Osteoblast (primary cell): ENCODE measurements around the gene FLT1. TPM values are rescaled to one million over a fixed set of nuclear protein-coding genes. Genes with fewer than 3 reads are reported as not detected.

Experiments
- DNase-seq: peaks from one replicate; pipeline ENCODE4 v3.0.0; 2011; ENCODE audit warnings: low spot score, mixed read lengths; ENCODE audit not compliant: insufficient read length; ENCODE audit errors: missing footprints
- H2AFZ ChIP-seq: 2 replicates; pipeline ENCODE4 v1.6.0; 2011; ENCODE audit warnings: mild to moderate bottlenecking, low read length
- H3K27ac ChIP-seq: 2 replicates; pipeline ENCODE4 v1.5.1; 2011; ENCODE audit warnings: mild to moderate bottlenecking, low read depth, low read length, moderate library complexity
- H3K27me3 ChIP-seq: 2 replicates; pipeline ENCODE4 v1.6.0; 2012; ENCODE audit warnings: mild to moderate bottlenecking, control low read depth, inconsistent platforms, low read length, moderate library complexity; ENCODE audit not compliant: insufficient read depth
- H3K36me3 ChIP-seq: 2 replicates; pipeline ENCODE4 v1.5.1; 2011; ENCODE audit warnings: mild to moderate bottlenecking, low read length, control low read depth, moderate library complexity; ENCODE audit not compliant: insufficient read depth
- H3K4me1 ChIP-seq: 2 replicates; pipeline ENCODE4 v1.5.1; 2011; ENCODE audit warnings: mild to moderate bottlenecking, low read length, control low read depth, moderate library complexity; ENCODE audit not compliant: insufficient read depth
- H3K4me2 ChIP-seq: 2 replicates; pipeline ENCODE4 v1.6.0; 2011; ENCODE audit warnings: mild to moderate bottlenecking, low read length; ENCODE audit not compliant: insufficient read depth
- H3K4me3 ChIP-seq: fragments of 200-600 bp; sonication (generic); 3 replicates; pipeline ENCODE4 v1.5.1; 2012; ENCODE audit warnings: mild to moderate bottlenecking, low read length, inconsistent platforms; ENCODE audit not compliant: insufficient read depth
- H3K79me2 ChIP-seq: 2 replicates; pipeline ENCODE4 v1.6.0; 2012; ENCODE audit warnings: mild to moderate bottlenecking, low read length, control low read depth, inconsistent platforms; ENCODE audit not compliant: insufficient read depth
- H3K9me3 ChIP-seq: 2 replicates; pipeline ENCODE4 v1.5.1; 2011; ENCODE audit warnings: low read depth, low read length, control low read depth
- H4K20me1 ChIP-seq: 2 replicates; pipeline ENCODE4 v1.6.0; 2012; ENCODE audit warnings: mild to moderate bottlenecking, low read length, control low read depth; ENCODE audit not compliant: insufficient read depth
- total RNA-seq: library from RNA; depleted of rRNA; stranded (reverse); fragments of >200 nt; gene quantifications from 2 replicates; pipeline ENCODE4 v1.2.3, GENCODE V29; 2012
- TF ChIP-seq, protein P1 (sequence below): IDR thresholded peaks from 2 replicates; pipeline ENCODE4 v1.5.1; 2011; ENCODE audit warnings: mild to moderate bottlenecking, low read depth, low read length, moderate library complexity; ENCODE audit errors: extremely low read depth

Gene FLT1
- total RNA-seq, 1 donor: not detected

DNA sequence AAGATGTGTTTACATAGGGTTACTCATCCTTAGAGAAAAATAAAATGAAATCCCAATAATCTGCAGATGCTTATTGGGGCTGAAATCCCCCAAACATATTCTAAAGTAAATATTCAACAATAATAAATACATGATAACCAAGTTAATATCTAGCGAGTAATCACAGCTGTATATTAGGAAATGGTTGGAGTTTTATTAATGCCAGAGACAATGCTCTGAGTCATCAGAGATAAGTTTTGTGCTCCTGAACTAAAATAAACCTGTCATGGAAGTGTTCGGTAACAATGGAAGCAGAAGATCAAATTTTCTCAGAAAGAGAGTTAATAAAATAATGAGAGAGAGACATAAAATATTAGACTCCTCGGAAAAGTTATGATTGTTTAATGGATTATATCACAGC, 31.4 kb downstream of the FLT1 start:
- DNase-seq: no peak
- Histone ChIP-seq H3K27me3 (peaks cover 17% of the 10 kb centered on the region), H3K4me3 (no peak overlapping the region), H3K4me2 (no peak overlapping the region), H3K27ac (no peak overlapping the region), H2AFZ (no peak overlapping the region), H3K79me2 (no peaks in the 10 kb centered on the region), H3K36me3 (no peaks in the 10 kb centered on the region), H3K9me3 (no peaks in the 10 kb centered on the region), H4K20me1 (no peaks in the 10 kb centered on the region), H3K4me1 (no peaks in the 10 kb centered on the region)
- TF ChIP-seq, protein P1, sequence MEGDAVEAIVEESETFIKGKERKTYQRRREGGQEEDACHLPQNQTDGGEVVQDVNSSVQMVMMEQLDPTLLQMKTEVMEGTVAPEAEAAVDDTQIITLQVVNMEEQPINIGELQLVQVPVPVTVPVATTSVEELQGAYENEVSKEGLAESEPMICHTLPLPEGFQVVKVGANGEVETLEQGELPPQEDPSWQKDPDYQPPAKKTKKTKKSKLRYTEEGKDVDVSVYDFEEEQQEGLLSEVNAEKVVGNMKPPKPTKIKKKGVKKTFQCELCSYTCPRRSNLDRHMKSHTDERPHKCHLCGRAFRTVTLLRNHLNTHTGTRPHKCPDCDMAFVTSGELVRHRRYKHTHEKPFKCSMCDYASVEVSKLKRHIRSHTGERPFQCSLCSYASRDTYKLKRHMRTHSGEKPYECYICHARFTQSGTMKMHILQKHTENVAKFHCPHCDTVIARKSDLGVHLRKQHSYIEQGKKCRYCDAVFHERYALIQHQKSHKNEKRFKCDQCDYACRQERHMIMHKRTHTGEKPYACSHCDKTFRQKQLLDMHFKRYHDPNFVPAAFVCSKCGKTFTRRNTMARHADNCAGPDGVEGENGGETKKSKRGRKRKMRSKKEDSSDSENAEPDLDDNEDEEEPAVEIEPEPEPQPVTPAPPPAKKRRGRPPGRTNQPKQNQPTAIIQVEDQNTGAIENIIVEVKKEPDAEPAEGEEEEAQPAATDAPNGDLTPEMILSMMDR: no peak

DNA sequence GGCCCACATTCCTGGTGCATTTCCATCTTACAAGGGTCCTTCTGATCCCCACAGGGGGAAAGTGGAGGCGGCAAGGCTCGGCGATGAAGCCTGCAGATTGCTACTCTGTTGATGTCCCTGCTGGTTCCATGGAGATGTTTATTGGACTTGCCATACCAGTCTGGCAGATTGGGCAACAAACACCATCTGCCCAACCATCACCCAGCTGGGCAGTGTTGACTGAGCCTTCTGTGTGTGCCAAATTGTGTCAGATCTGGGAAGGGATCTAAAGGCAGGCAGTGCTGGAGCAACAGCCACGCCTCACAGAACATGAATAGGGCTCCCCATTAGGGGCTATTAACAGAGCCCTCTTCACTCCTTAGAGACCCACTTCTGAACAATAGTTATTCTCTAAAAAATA, 35.0 kb downstream of the FLT1 start:
- no peak overlapping the region for H3K27ac ChIP-seq
- no peaks in the 10 kb centered on the region for H4K20me1 ChIP-seq
- H3K36me3 ChIP-seq: no peaks in the 10 kb centered on the region
- H3K4me3 ChIP-seq: no peak overlapping the region
- no peak overlapping the region for H3K4me2 ChIP-seq
- H3K79me2 ChIP-seq: no peaks in the 10 kb centered on the region
- no peaks in the 10 kb centered on the region for H3K9me3 ChIP-seq
- no peak overlapping the region for H2AFZ ChIP-seq
- H3K27me3 ChIP-seq: peaks cover 27% of the 10 kb centered on the region
- no peaks in the 10 kb centered on the region for H3K4me1 ChIP-seq
- TF ChIP-seq, protein P1: no peak
- no peak for DNase-seq

- Histone ChIP-seq H3K79me2 (no peaks in the 10 kb centered on the region), H3K9me3 (no peaks in the 10 kb centered on the region), H4K20me1 (no peaks in the 10 kb centered on the region), H3K4me2 (no peak overlapping the region), H3K36me3 (no peaks in the 10 kb centered on the region), H2AFZ (no peak overlapping the region), H3K27ac (no peak overlapping the region), H3K4me1 (no peaks in the 10 kb centered on the region), H3K27me3 (peaks cover 36% of the 10 kb centered on the region), H3K4me3 (no peak overlapping the region)
- TF ChIP-seq, protein P1: no peak
- no peak for DNase-seq
Observed at GRCh38 chr13:28458608-28459007, 36.3 kb downstream of the FLT1 start.

DNA sequence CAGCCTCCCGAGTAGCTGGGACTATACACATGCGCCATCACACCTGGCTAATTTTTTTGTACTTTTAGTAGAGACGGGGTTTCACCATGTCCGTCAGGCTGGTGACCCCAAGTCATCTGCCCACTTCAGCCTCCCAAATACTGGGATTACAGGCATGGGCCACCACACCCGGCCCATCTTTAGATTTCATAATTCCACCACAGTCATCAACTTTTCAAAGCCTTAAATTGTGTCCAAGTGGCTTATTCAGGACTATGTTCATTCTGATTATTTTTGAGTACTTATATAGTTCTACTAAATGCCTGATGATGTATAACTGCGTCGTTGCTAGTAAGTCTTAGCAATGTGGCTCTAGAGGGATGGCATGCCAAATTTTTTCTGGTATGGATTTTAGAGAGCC, 36.9 kb downstream of the FLT1 start:
- no peak for DNase-seq
- H3K79me2 ChIP-seq: no peaks in the 10 kb centered on the region
- H3K4me3 ChIP-seq: no peak overlapping the region
- TF ChIP-seq, protein P1: no peak
- H3K9me3 ChIP-seq: no peaks in the 10 kb centered on the region
- H3K4me1 ChIP-seq: no peaks in the 10 kb centered on the region
- no peak overlapping the region for H2AFZ ChIP-seq
- peaks cover 36% of the 10 kb centered on the region for H3K27me3 ChIP-seq
- H4K20me1 ChIP-seq: no peaks in the 10 kb centered on the region
- H3K36me3 ChIP-seq: no peaks in the 10 kb centered on the region
- no peak overlapping the region for H3K27ac ChIP-seq
- no peak overlapping the region for H3K4me2 ChIP-seq
